MM.1S (cell line): ENCODE measurements around the gene CARD16.

Source experiments
- CTCF ChIP-seq: fragments of 300-600 bp; sonication (generic); IDR thresholded peaks from 2 replicates; pipeline ENCODE4 v1.5.1; 2016; ENCODE audit warnings: antibody characterized with exemption, low read length, mixed read lengths
- EZH2 ChIP-seq: fragments of 300-600 bp; sonication (generic); optimal IDR thresholded peaks from 2 replicates; pipeline ENCODE3; 2017; ENCODE audit warnings: low read depth, mild to moderate bottlenecking, antibody characterized with exemption, low read length, mixed read lengths
- EZH2phosphoT487 ChIP-seq: fragments of 300-600 bp; sonication (generic); IDR thresholded peaks from 2 replicates; pipeline ENCODE4 v1.6.1; 2018; ENCODE audit warnings: antibody characterized with exemption, low read length

GRCh38 chr11:105046898-105047579 lies 1.9 kb upstream of the CARD16 start:
- TF ChIP-seq CTCF = no peak
- TF ChIP-seq EZH2 = no peak
- no peak for TF ChIP-seq EZH2phosphoT487
